HepG2 (cell line): ENCODE measurements around the gene HOXD4. TPM values are rescaled to one million over a fixed set of nuclear protein-coding genes. Genes with fewer than 3 reads are reported as not detected.
A peak's percentile ranks its signal among the peaks of the same experiment; 100 is the strongest.

ENCODE experiments used
- ATAC-seq: fragments of 200-7000 bp; cut with Tn5 transposase; 3 replicates; pipeline ENCODE4 v1.9.1; 2020; ENCODE audit warnings: mild to moderate bottlenecking, moderate library complexity
- BruUV-seq: library from RNA; stranded (reverse); fragments of 400-500 nt; replicated peaks from 2 replicates; lab custom pipeline; 2021; lab: Mats Ljungman, UMichigan
- CTCF ChIA-PET: fragments of 300-600 bp; formaldehyde crosslinking; extraction: SDS; loops from one replicate; lab custom pipeline; 2021; ENCODE audit warnings: low total read pairs, inconsistent platforms, low intra/inter-chr PET ratio; lab: Yijun Ruan, JAX
- POLR2A ChIA-PET: fragments of 350-600 bp; sonication (Branson Sonifier 250); formaldehyde crosslinking; loops from one replicate; lab custom pipeline; 2020; ENCODE audit warnings: antibody characterized with exemption, inconsistent platforms; lab: Yijun Ruan, JAX
- DNase-seq: peaks from one replicate; pipeline ENCODE4 v3.0.0-alpha.2; 2015; ENCODE audit warnings: low spot score
- FAIRE-seq: peaks from 3 replicates; lab custom pipeline; 2011; peaks lifted over from hg19 to GRCh38; lab: Jason Lieb, UNC
- H2AFZ ChIP-seq: one replicate; pipeline ENCODE4 v1.6.1; 2011; ENCODE audit warnings: low read length, inconsistent platforms
- H3K27ac ChIP-seq: fragments of 300-600 bp; 3 replicates; pipeline ENCODE4 v1.8.0; 2011; ENCODE audit warnings: mixed run types, mild to moderate bottlenecking, mixed read lengths, low read length, inconsistent platforms; ENCODE audit not compliant: insufficient read depth; ENCODE audit errors: extremely low read length
- H3K27me3 ChIP-seq, 2 experiments: fragments of 200-600 bp in 1 of 2; 2 replicates in 1 of 2; 3 replicates in 1 of 2; pipeline versions ENCODE4 v1.6.0 to v1.8.0; 2011; ENCODE audit warnings: low read length in 2 of 2, mild to moderate bottlenecking in 2 of 2, moderate library complexity in 2 of 2, inconsistent platforms in 1 of 2; ENCODE audit not compliant: insufficient read depth in 2 of 2, control insufficient read depth in 1 of 2
- H3K36me3 ChIP-seq, 2 experiments: fragments of 200-600 bp in 1 of 2; replicated peaks in 1 of 2; 2 replicates in 1 of 2; 3 replicates in 1 of 2; pipeline versions ENCODE4 v1.5.1 to v1.8.0; 2011; ENCODE audit warnings: low read length in 2 of 2, inconsistent platforms in 1 of 2; ENCODE audit not compliant: insufficient read depth in 2 of 2, control insufficient read depth in 1 of 2
- H3K4me1 ChIP-seq: 2 replicates; pipeline ENCODE4 v1.5.1; 2012; ENCODE audit warnings: low read length, inconsistent platforms; ENCODE audit not compliant: insufficient read depth
- H3K4me2 ChIP-seq: 2 replicates; pipeline ENCODE4 v1.6.0; 2011; ENCODE audit warnings: low read depth, low read length, inconsistent platforms
- H3K4me3 ChIP-seq, 3 experiments: fragments of 200-600 bp in 1 of 3; sonication (generic), shearing (Covaris generic) in 1 of 3; replicated peaks in 1 of 3; 2 replicates each; pipeline ENCODE4 v1.5.1; 2011 to 2016; ENCODE audit warnings: low read length in 3 of 3, inconsistent platforms in 2 of 3, low read depth in 2 of 3, mild to moderate bottlenecking in 2 of 3, control low read depth in 1 of 3, mixed read lengths in 1 of 3; ENCODE audit not compliant: insufficient read depth in 1 of 3
- H3K79me2 ChIP-seq: one replicate; pipeline ENCODE4 v1.6.1; 2011; ENCODE audit warnings: low read length, inconsistent platforms; ENCODE audit not compliant: insufficient read depth
- H3K9ac ChIP-seq: 2 replicates; pipeline ENCODE4 v1.6.0; 2011; ENCODE audit warnings: mild to moderate bottlenecking, low read depth, low read length, inconsistent platforms; ENCODE audit not compliant: insufficient read depth
- H3K9me3 ChIP-seq: 2 replicates; pipeline ENCODE4 v1.5.1; 2012; ENCODE audit warnings: mild to moderate bottlenecking, low read length
- H4K20me1 ChIP-seq: 2 replicates; pipeline ENCODE4 v1.6.0; 2011; ENCODE audit warnings: inconsistent platforms, mild to moderate bottlenecking, low read length, moderate library complexity; ENCODE audit not compliant: insufficient read depth
- EZH2 ChIP-seq: conservative IDR thresholded peaks from 2 replicates; pipeline ENCODE4 v1.6.1; 2012; ENCODE audit warnings: mild to moderate bottlenecking, low read depth, low read length, moderate library complexity
- FOXA1 ChIP-seq, 2 experiments: fragments of 450-650 bp in 1 of 2; sonication (generic) in 1 of 2; formaldehyde crosslinking in 1 of 2; IDR thresholded peaks; 2 replicates each; pipeline versions ENCODE4 v1.4.0 to v1.6.1; 2016 to 2020; ENCODE audit warnings: missing genetic modification reagents in 1 of 2
- FOXK2 ChIP-seq: fragments of 450-650 bp; IDR thresholded peaks from 2 replicates; pipeline ENCODE4 v1.6.1; 2016
- HNRNPLL ChIP-seq: fragments of 200-400 bp; formaldehyde crosslinking; IDR thresholded peaks from 2 replicates; pipeline ENCODE4 v1.6.1; 2017; ENCODE audit warnings: mild to moderate bottlenecking, low read depth, low read length; ENCODE audit not compliant: poor library complexity, severe bottlenecking
- LCORL ChIP-seq, 2 experiments: fragments of 450-650 bp in 1 of 2; sonication (generic) in 1 of 2; formaldehyde crosslinking in 1 of 2; IDR thresholded peaks; 2 replicates each; pipeline versions ENCODE4 v1.5.0 to v1.6.1; 2017 to 2020; ENCODE audit warnings: antibody characterized with exemption in 1 of 2, missing genetic modification reagents in 1 of 2
- MAF1 ChIP-seq: sonication (generic); formaldehyde crosslinking; IDR thresholded peaks from 2 replicates; pipeline ENCODE4 v1.5.0; 2020; ENCODE audit warnings: missing genetic modification reagents, borderline replicate concordance
- PLRG1 ChIP-seq: fragments of 450-650 bp; conservative IDR thresholded peaks from 2 replicates; pipeline ENCODE4 v1.6.1; 2016
- RBM39 ChIP-seq: fragments of 200-400 bp; formaldehyde crosslinking; IDR thresholded peaks from one replicate; pipeline ENCODE4 v1.6.1; 2018; ENCODE audit warnings: antibody characterized with exemption, mild to moderate bottlenecking, low read depth, low read length; ENCODE audit not compliant: poor library complexity, severe bottlenecking
- ZKSCAN8 ChIP-seq: IDR thresholded peaks from 2 replicates; pipeline ENCODE4 v1.6.1; 2016; ENCODE audit warnings: borderline replicate concordance, missing genetic modification reagents, missing compliant biosample characterization
- WGBS: methylation state at CpG from one replicate; pipeline ENCODE4 v1.1.6; 2017; ENCODE audit warnings: low lambda C conversion rate; 5-methylcytosine and 5-hydroxymethylcytosine counted together
- in situ Hi-C: cut with HindIII; loops from 2 replicates; pipeline ENCODE4 v1.10.0; 2017; ENCODE audit warnings: low pct_unique_long_range_greater_than_20kb; ENCODE audit not compliant: extremely low pct_ligation_motif_present
- intact Hi-C: fragments of 100-400 bp; cut with micrococcal nuclease; formaldehyde crosslinking; loops from one replicate; pipeline ENCODE4 v1.10.0; 2022; ENCODE audit not compliant: unreplicated experiment
- polyA plus RNA-seq, 8 experiments: library from polyadenylated mRNA; depleted of rRNA in 3 of 8; stranded (reverse) in 7 of 8; unstranded in 1 of 8; fragments of >200 nt; fragmentation: Illumina TruSeq in 4 of 8; extraction: Trizol in 4 of 8; gene quantifications; 2 replicates each; pipeline versions ENCODE4 v1.2.1 to v1.2.3, GENCODE V29; 2011 to 2016; ENCODE audit warnings: low read depth in 4 of 8, missing spikeins in 1 of 8, mixed read lengths in 1 of 8; ENCODE audit not compliant: insufficient read depth in 1 of 8
- total RNA-seq, 5 experiments: library from RNA; depleted of rRNA; stranded (reverse); fragments of >200 nt; fragmentation: Illumina TruSeq; extraction: Trizol; gene quantifications; 2 replicates each; pipeline ENCODE4 v1.2.3, GENCODE V29; 2016; ENCODE audit warnings: low read depth in 1 of 5

The HOXD4 gene
- total and polyA plus RNA-seq, 2 of the 13 experiments (the other 11 are each of a cell fraction or from before 2014, with no cell fraction given) = not detected

DNA sequence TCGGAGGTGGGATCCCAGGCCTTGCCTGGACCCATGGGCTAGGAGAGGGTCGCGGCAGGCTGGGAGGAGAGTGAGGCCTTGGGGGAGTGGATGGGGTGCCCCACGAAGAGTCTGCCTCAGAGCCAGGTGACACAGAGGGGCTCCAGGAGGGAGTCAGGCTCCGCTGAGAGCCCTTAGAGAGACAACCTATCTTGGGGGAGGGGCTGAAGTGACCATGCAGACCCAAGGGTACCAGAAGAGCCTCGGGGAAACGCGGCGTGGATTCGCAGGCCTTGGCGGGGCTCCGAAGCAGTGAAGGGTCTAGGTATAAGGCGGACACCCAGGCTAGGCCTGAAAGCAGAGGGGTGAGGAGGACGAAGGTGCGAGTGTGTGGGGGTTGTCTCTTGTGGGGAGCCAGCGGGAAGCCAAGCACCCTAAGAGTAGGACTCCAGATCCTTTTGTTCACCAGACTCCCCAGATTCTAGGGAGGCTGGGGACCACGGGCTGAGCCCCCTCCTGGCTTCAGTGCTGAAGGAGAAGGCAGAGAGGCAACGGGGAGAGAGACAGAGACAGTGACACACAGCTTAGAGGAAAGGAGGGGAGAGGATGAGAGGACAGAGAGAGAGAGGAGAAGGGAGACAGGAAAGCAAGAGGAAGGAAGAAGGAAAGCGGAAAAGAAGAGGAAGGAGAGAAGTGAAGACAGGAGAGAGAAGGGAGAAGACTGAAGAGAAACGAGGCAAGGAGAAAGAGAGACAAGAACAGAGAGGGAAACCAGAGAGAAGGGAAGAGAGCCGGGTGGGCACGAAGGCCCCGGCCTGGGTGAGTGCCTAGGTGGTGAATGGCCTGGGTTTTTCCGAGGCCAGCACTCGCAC lies 45.4 kb upstream of the HOXD4 start:
- no peaks in the 10 kb centered on the region for H3K79me2 ChIP-seq
- ChIA-PET POLR2A (no interaction called here), CTCF (no interaction called here)
- intact Hi-C loops = no loop called here
- peak overlapping the region in 1 of 3 experiments; percentile 33; a peak in 1 of 6 replicates for H3K4me3 ChIP-seq
- H3K9ac ChIP-seq = no peak overlapping the region
- DNase-seq (no peak), ATAC-seq (peak; percentile 5), FAIRE-seq (no peak)
- no peaks in the 10 kb centered on the region for H3K4me1 ChIP-seq
- no peak for TF ChIP-seq HNRNPLL
- TF ChIP-seq PLRG1 = peak; percentile 89; the same call in 1 of the 2 replicates
- no peak for TF ChIP-seq MAF1
- 0 out of 2 replicates have a peak, but pooled peaks have one; percentile 16 for TF ChIP-seq FOXK2
- peak; percentile 77 for TF ChIP-seq EZH2
- TF ChIP-seq FOXA1 (IDR thresholded peaks at IDR 0.05) = 0 out of 2 replicates have a peak, but pooled peaks have one; percentile 23
- no peak for TF ChIP-seq FOXA1 (CRISPR knock-in tag; IDR thresholded peaks at IDR 0.05)
- no peak for TF ChIP-seq RBM39
- no peak for TF ChIP-seq ZKSCAN8 (CRISPR knock-in tag)
- 0 out of 2 replicates have a peak, but pooled peaks have one; percentile 31 for TF ChIP-seq LCORL (IDR thresholded peaks at IDR 0.05)
- no peak for TF ChIP-seq LCORL (CRISPR knock-in tag; IDR thresholded peaks at IDR 0.05)
- in situ Hi-C loops = loop anchor here (10.0 kb wide), 1 partner anchor 1071 kb away; no protein-coding TSS in a partner anchor
- no peak overlapping the region for H3K27ac ChIP-seq
- WGBS = 26% methylated on average over 25 of the region's 25 CpGs
- peaks cover 28 to 90% of the 10 kb centered on the region in 2 experiments for H3K27me3 ChIP-seq
- no peaks in the 10 kb centered on the region; the same call in 1 of the 2 replicates for H4K20me1 ChIP-seq
- H3K9me3 ChIP-seq = no peaks in the 10 kb centered on the region
- BruUV-seq = no TSS peak
- H2AFZ ChIP-seq = no peak overlapping the region
- peak overlapping the region; percentile 21; the same call in 1 of the 2 replicates for H3K4me2 ChIP-seq
- no peaks in the 10 kb centered on the region for H3K36me3 ChIP-seq
